ENCODE results near the gene CTSK.
"Not testable (repeated sequence)": the region's sequence is repeated elsewhere in the genome, so short reads cannot be mapped to it uniquely, and the experiment has no call there.

Gene CTSK

GRCh38 chr1:150808121-150808520, at the start of gene CTSK:
Gene CTSK (minus strand): TSS chr1:150808260. CDS start chr1:150806805, 1,455 bp downstream.
- no peak for DNase-seq (ENCODE audit: low spot score)

- not testable (repeated sequence) for DNase-seq (ENCODE audit: low spot score)
Measured at GRCh38 chr1:150852734-150853133, 44.7 kb upstream of the CTSK start.

GRCh38 chr1:150850801-150851362, 42.8 kb upstream of the CTSK start:
- not testable (repeated sequence) for DNase-seq (ENCODE audit: low spot score)

- DNase-seq (ENCODE audit: low spot score): no peak
Measured at GRCh38 chr1:150846473-150847146, 38.5 kb upstream of the CTSK start.

- DNase-seq (ENCODE audit: low spot score): no peak
Measured at GRCh38 chr1:150843474-150843873, 35.4 kb upstream of the CTSK start.

- DNase-seq (ENCODE audit: low spot score): no peak
Measured at GRCh38 chr1:150842964-150843363, 34.9 kb upstream of the CTSK start.

- DNase-seq (ENCODE audit: low spot score): no peak
Measured at GRCh38 chr1:150842343-150842742, 34.3 kb upstream of the CTSK start.

GRCh38 chr1:150841626-150842025, 33.6 kb upstream of the CTSK start:
- DNase-seq (ENCODE audit: low spot score): peak; percentile 53

- not testable (repeated sequence) for DNase-seq (ENCODE audit: low spot score)
Measured at GRCh38 chr1:150840850-150841249, 32.8 kb upstream of the CTSK start.

- DNase-seq (ENCODE audit: low spot score): no peak
Measured at GRCh38 chr1:150836129-150836773, 28.2 kb upstream of the CTSK start.

GRCh38 chr1:150833961-150834360, 25.9 kb upstream of the CTSK start:
- not testable (repeated sequence) for DNase-seq (ENCODE audit: low spot score)

GRCh38 chr1:150832597-150832996, 24.5 kb upstream of the CTSK start:
- DNase-seq (ENCODE audit: low spot score): no peak

- DNase-seq (ENCODE audit: low spot score): no peak
Measured at GRCh38 chr1:150829751-150830150, 21.7 kb upstream of the CTSK start.

GRCh38 chr1:150826299-150826698, 18.2 kb upstream of the CTSK start:
- no peak for DNase-seq (ENCODE audit: low spot score)

GRCh38 chr1:150820730-150821512, 12.9 kb upstream of the CTSK start:
- no peak for DNase-seq (ENCODE audit: low spot score)

GRCh38 chr1:150815871-150816270, 7.8 kb upstream of the CTSK start:
- no peak for DNase-seq (ENCODE audit: low spot score)

- peak; percentile 5 for DNase-seq (ENCODE audit: low spot score)
Measured at GRCh38 chr1:150813028-150813707, 5.1 kb upstream of the CTSK start.

- DNase-seq (ENCODE audit: low spot score): no peak
Measured at GRCh38 chr1:150810958-150811659, 3.0 kb upstream of the CTSK start.

GRCh38 chr1:150809651-150810050, 1.6 kb upstream of the CTSK start:
- no peak for DNase-seq (ENCODE audit: low spot score)

- DNase-seq (ENCODE audit: low spot score): no peak
Measured at GRCh38 chr1:150808846-150809245, 786 bp upstream of the CTSK start.

GRCh38 chr1:150807249-150808023, 624 bp downstream of the CTSK start:
- no peak for DNase-seq (ENCODE audit: low spot score)

Data from CD4-positive, alpha-beta T cell treated with Interleukin-2 at 100 ng/mL for 4 hours (primary cell).